ENCODE measurements around the gene TP53AIP1. TPM values are rescaled to one million over a fixed set of nuclear protein-coding genes. Genes with fewer than 3 reads are reported as not detected.

TP53AIP1 gene
- total RNA-seq, 1 donor from 2014 or later, result not detected

DNA sequence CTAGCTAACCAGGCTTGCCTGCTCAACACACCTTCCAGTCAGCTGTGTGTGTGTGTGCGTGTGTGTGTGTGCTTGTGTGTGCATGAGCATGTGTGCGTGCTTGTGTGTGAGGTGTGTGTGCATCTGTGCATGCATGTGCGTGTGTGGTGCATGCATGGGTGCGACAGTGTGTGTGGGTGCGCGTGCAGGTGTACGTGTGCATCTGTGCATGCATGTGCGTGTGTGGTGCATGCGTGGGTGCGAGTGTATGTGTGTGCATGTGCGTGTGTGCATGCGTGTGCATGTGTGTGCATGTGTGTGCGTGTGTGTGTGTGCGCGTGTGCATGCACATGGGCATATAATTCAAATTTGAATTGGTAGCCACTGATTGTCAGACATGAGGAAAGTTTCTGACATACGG, 10.5 kb upstream of the TP53AIP1 start:
- no peaks in the 10 kb centered on the region for H3K27me3 ChIP-seq (ENCODE audit: control insufficient read depth, insufficient read depth, low read length)
- TF ChIP-seq CTCF (IDR thresholded peaks at IDR 0.05; ENCODE audit: insufficient read depth, low read length, poor library complexity, severe bottlenecking), result no peak
- no peak overlapping the region for H3K4me3 ChIP-seq (ENCODE audit: low read depth, low read length)
- no peaks in the 10 kb centered on the region for H3K36me3 ChIP-seq (ENCODE audit: control insufficient read depth, insufficient read depth, low read length)
- no peak for DNase-seq (ENCODE audit: low read depth)

- Histone ChIP-seq H3K4me3 (ENCODE audit: low read depth, low read length) (no peak overlapping the region), H3K27me3 (ENCODE audit: control insufficient read depth, insufficient read depth, low read length) (no peaks in the 10 kb centered on the region), H3K36me3 (ENCODE audit: control insufficient read depth, insufficient read depth, low read length) (no peaks in the 10 kb centered on the region)
- DNase-seq (ENCODE audit: low read depth), result no peak
- no peak for TF ChIP-seq CTCF (IDR thresholded peaks at IDR 0.05; ENCODE audit: insufficient read depth, low read length, poor library complexity, severe bottlenecking)
Observed at GRCh38 chr11:128949791-128950454, 7.3 kb upstream of the TP53AIP1 start.

DNA sequence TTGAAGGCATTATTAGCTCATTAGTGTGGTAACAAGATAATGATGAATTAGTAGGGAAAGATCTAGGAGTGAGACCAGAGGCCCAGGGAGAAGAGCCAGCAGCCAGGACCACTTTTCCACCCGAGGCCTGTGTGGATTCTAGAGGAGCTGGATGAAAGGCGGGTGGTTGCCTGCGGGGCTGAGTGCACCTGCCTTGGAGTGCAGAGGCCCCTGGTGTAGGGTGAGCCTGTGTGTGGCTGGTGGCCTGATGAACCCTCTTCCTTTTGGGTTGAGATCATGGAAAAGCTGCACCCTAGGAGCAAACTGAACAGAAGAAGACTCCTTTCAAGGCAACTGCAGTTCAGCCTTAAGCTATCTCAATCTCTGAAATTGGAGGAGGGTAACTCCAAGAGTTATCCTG, 5.9 kb upstream of the TP53AIP1 start:
- Histone ChIP-seq H3K4me3 (ENCODE audit: low read depth, low read length) (no peak overlapping the region), H3K27me3 (ENCODE audit: control insufficient read depth, insufficient read depth, low read length) (no peaks in the 10 kb centered on the region), H3K36me3 (ENCODE audit: control insufficient read depth, insufficient read depth, low read length) (no peaks in the 10 kb centered on the region)
- DNase-seq (ENCODE audit: low read depth), result no peak
- TF ChIP-seq CTCF (IDR thresholded peaks at IDR 0.05; ENCODE audit: insufficient read depth, low read length, poor library complexity, severe bottlenecking), result no peak

DNA sequence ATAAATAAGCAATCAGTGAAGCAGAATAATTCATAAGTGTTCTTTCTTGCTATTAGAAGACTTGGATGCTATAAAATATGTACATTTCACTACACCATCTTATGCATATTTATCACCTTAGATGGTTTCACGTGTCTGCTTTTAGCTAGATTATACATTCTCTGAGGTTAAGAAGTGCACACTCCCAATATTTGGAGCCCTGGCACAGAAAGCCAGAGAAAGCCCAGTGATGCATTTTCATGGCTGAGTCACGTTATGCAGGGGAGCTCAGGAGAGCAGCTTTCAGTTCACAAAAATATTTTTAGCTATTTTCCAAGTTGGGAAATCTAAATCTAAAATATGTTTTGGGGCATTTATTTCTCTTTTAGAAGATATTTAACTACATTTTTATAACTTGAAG, 5.1 kb upstream of the TP53AIP1 start:
- H3K4me3 ChIP-seq (ENCODE audit: low read depth, low read length), result no peak overlapping the region
- no peak for TF ChIP-seq CTCF (IDR thresholded peaks at IDR 0.05; ENCODE audit: insufficient read depth, low read length, poor library complexity, severe bottlenecking)
- no peaks in the 10 kb centered on the region for H3K36me3 ChIP-seq (ENCODE audit: control insufficient read depth, insufficient read depth, low read length)
- DNase-seq (ENCODE audit: low read depth), result no peak
- H3K27me3 ChIP-seq (ENCODE audit: control insufficient read depth, insufficient read depth, low read length), result no peaks in the 10 kb centered on the region

DNA sequence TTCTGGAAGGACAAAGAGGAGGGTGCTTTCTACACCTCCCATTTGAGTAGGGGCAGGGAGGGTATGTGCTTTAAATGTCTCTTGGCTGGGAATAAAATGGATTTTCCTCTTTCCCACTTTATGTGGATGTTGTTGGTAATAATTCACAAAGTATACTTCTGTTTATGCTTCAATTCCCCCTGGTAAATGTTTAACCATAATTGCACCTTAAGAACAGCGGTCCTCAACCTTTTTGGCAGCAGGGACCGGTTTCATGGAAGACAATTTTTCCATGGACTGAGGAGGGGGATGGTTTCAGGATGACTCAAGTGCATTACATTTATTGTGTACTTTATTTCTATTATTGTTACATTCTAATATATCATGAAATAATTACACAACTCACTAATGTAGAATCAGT, 4.0 kb upstream of the TP53AIP1 start:
- H3K27me3 ChIP-seq (ENCODE audit: control insufficient read depth, insufficient read depth, low read length), result peaks cover 3% of the 10 kb centered on the region
- no peak for TF ChIP-seq CTCF (IDR thresholded peaks at IDR 0.05; ENCODE audit: insufficient read depth, low read length, poor library complexity, severe bottlenecking)
- H3K36me3 ChIP-seq (ENCODE audit: control insufficient read depth, insufficient read depth, low read length), result no peaks in the 10 kb centered on the region
- no peak for DNase-seq (ENCODE audit: low read depth)
- no peak overlapping the region for H3K4me3 ChIP-seq (ENCODE audit: low read depth, low read length)

GRCh38 chr11:128943428-128943976, 831 bp upstream of the TP53AIP1 start:
- no peak overlapping the region for H3K4me3 ChIP-seq (ENCODE audit: low read depth, low read length)
- no peak for DNase-seq (ENCODE audit: low read depth)
- H3K36me3 ChIP-seq (ENCODE audit: control insufficient read depth, insufficient read depth, low read length), result no peaks in the 10 kb centered on the region
- H3K27me3 ChIP-seq (ENCODE audit: control insufficient read depth, insufficient read depth, low read length), result peaks cover 7% of the 10 kb centered on the region
- TF ChIP-seq CTCF (IDR thresholded peaks at IDR 0.05; ENCODE audit: insufficient read depth, low read length, poor library complexity, severe bottlenecking), result no peak

All from kidney epithelial cell (primary cell).